SU-DHL-6 (cell line): ENCODE results near the gene SPARC.

ENCODE experiments used
- H2AFZ ChIP-seq: fragments of 200-600 bp; sonication (generic); 2 replicates; pipeline ENCODE4 v1.6.1; 2014; ENCODE audit warnings: low read depth, mild to moderate bottlenecking, moderate library complexity, mixed read lengths, antibody characterized with exemption, low read length; ENCODE audit not compliant: severe bottlenecking
- H3F3A ChIP-seq: fragments of 200-600 bp; shearing (Covaris generic); 2 replicates; pipeline ENCODE4 v1.6.0; 2016; ENCODE audit warnings: antibody characterized with exemption, mild to moderate bottlenecking; ENCODE audit not compliant: insufficient read depth
- H3K27ac ChIP-seq: fragments of 200-600 bp; sonication (generic); 2 replicates; pipeline ENCODE4 v1.5.1; 2016; ENCODE audit warnings: low read depth, mild to moderate bottlenecking, low read length, moderate library complexity, mixed read lengths
- H3K27me3 ChIP-seq: fragments of 200-600 bp; sonication (generic), shearing (Covaris generic); 2 replicates; pipeline ENCODE4 v1.6.0; 2014; ENCODE audit warnings: mild to moderate bottlenecking, low read length
- H3K36me3 ChIP-seq: fragments of 200-600 bp; sonication (generic); 2 replicates; pipeline ENCODE4 v1.6.1; 2014; ENCODE audit warnings: mild to moderate bottlenecking, low read length, mixed read lengths
- H3K4me2 ChIP-seq: fragments of 300-600, 200-600 bp; shearing (Covaris generic), sonication (generic); 2 replicates; pipeline ENCODE4 v1.6.0; 2014; ENCODE audit warnings: low read length, low read depth, mild to moderate bottlenecking; ENCODE audit not compliant: poor library complexity, severe bottlenecking
- H3K4me3 ChIP-seq: fragments of 200-600 bp; sonication (generic); 2 replicates; pipeline ENCODE4 v1.5.1; 2014; ENCODE audit warnings: antibody characterized with exemption, low read length, mild to moderate bottlenecking, mixed read lengths; ENCODE audit not compliant: insufficient read depth, poor library complexity, severe bottlenecking
- H3K79me2 ChIP-seq: fragments of 200-600 bp; sonication (generic); 2 replicates; pipeline ENCODE4 v1.6.1; 2014; ENCODE audit warnings: mild to moderate bottlenecking, low read length, moderate library complexity; ENCODE audit not compliant: insufficient read depth
- H3K9ac ChIP-seq: fragments of 200-600 bp; sonication (generic); 2 replicates; pipeline ENCODE4 v1.7.0; 2014; ENCODE audit warnings: mild to moderate bottlenecking, low read length
- H3K9me2 ChIP-seq: fragments of 200-600 bp; sonication (generic); replicated peaks from 2 replicates; pipeline ENCODE4 v1.6.1; 2014; ENCODE audit warnings: low read length; ENCODE audit not compliant: insufficient read depth
- H3K9me3 ChIP-seq: fragments of 200-600 bp; sonication (generic); 2 replicates; pipeline ENCODE4 v1.6.1; 2014; ENCODE audit warnings: low read length, mixed read lengths; ENCODE audit not compliant: insufficient read depth
- H4K20me1 ChIP-seq: fragments of 200-600 bp; sonication (generic); 2 replicates; pipeline ENCODE4 v1.6.1; 2014; ENCODE audit warnings: low read depth, mild to moderate bottlenecking, antibody characterized with exemption, low read length, moderate library complexity, mixed read lengths
- CTCF ChIP-seq: fragments of 200-600 bp; sonication (generic); IDR thresholded peaks from one replicate; pipeline ENCODE4 v1.5.1; 2017; ENCODE audit warnings: antibody characterized with exemption, mild to moderate bottlenecking, low read length, moderate library complexity; ENCODE audit not compliant: insufficient read depth, poor library complexity, severe bottlenecking
- EZH2phosphoT487 ChIP-seq: fragments of 200-600 bp; sonication (generic), shearing (Covaris generic); conservative IDR thresholded peaks from 2 replicates; pipeline ENCODE4 v1.6.1; 2018; ENCODE audit warnings: mild to moderate bottlenecking, antibody characterized with exemption, low read length, moderate library complexity, mixed read lengths

SPARC gene

GRCh38 chr5:151648988-151649387 is 37.7 kb downstream of the SPARC start:
- Histone ChIP-seq H3K4me2 (no peak overlapping the region), H3K79me2 (no peaks in the 10 kb centered on the region), H3K4me3 (no peak overlapping the region), H3K27ac (no peak overlapping the region), H3K36me3 (no peaks in the 10 kb centered on the region), H2AFZ (no peak overlapping the region), H3K9ac (no peak overlapping the region), H3K9me3 (no peaks in the 10 kb centered on the region), H3F3A (no peaks in the 10 kb centered on the region), H3K9me2 (no peaks in the 10 kb centered on the region), H4K20me1 (no peaks in the 10 kb centered on the region), H3K27me3 (no peaks in the 10 kb centered on the region)
- TF ChIP-seq CTCF (no peak), EZH2phosphoT487 (no peak)

- Histone ChIP-seq H3K9ac (no peak overlapping the region), H3F3A (no peaks in the 10 kb centered on the region), H2AFZ (no peak overlapping the region), H3K9me3 (no peaks in the 10 kb centered on the region), H3K27me3 (no peaks in the 10 kb centered on the region), H3K27ac (no peak overlapping the region), H3K4me2 (no peak overlapping the region), H3K4me3 (no peak overlapping the region), H3K79me2 (no peaks in the 10 kb centered on the region), H4K20me1 (no peaks in the 10 kb centered on the region), H3K36me3 (no peaks in the 10 kb centered on the region), H3K9me2 (no peaks in the 10 kb centered on the region)
- no peak for TF ChIP-seq EZH2phosphoT487
- no peak for TF ChIP-seq CTCF
Measured at GRCh38 chr5:151648089-151648488, 38.6 kb downstream of the SPARC start.

- no peaks in the 10 kb centered on the region for H3K36me3 ChIP-seq
- TF ChIP-seq CTCF = no peak
- no peak for TF ChIP-seq EZH2phosphoT487
- no peak overlapping the region for H2AFZ ChIP-seq
- H3K27ac ChIP-seq = no peak overlapping the region
- H3K9me2 ChIP-seq = no peaks in the 10 kb centered on the region
- H3F3A ChIP-seq = no peaks in the 10 kb centered on the region
- no peaks in the 10 kb centered on the region for H3K79me2 ChIP-seq
- no peaks in the 10 kb centered on the region for H4K20me1 ChIP-seq
- no peak overlapping the region for H3K4me2 ChIP-seq
- H3K4me3 ChIP-seq = no peak overlapping the region
- H3K9me3 ChIP-seq = no peaks in the 10 kb centered on the region
- no peak overlapping the region for H3K9ac ChIP-seq
- no peaks in the 10 kb centered on the region for H3K27me3 ChIP-seq
Measured at GRCh38 chr5:151647320-151647861, 39.3 kb downstream of the SPARC start.
